DMS53 treated with DMSO at 0.1 percent for 48 hours (cell line): ENCODE results near the gene CHCHD4.

ENCODE experiments used
- DNase-seq: peaks from one replicate; lab custom pipeline; 2025; ENCODE audit not compliant: unreplicated experiment; lab: John Stamatoyannopoulos, UW

The CHCHD4 gene

GRCh38 chr3:14124615-14125192, at the start of gene CHCHD4, which contains the start of gene TMEM43:
TSS of gene CHCHD4 (minus strand) at chr3:14124870. CDS start at chr3:14124676, 194 bp downstream.
TSS of gene TMEM43 (plus strand) at chr3:14125052. CDS start at chr3:14125194, 142 bp downstream.
- DNase-seq: peak; percentile 85

DNA sequence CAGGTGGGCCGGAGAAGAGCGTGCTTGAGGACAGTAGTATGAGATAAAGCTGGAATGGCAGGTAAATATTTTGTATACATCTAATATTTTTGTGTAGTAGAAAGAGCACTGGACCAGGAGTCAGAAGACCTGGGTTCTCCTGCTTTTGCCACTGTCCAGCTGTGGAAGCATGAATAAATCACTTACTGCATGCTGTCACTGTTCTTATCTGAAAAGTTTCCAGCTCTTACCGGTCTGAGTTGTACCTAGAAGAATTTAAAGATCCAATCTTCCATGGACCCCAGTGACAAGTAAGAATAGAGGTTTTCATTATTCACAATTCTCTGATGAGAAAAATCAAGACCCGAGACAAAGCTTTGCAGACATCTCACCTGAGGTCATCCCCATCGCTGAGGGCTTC, 47.8 kb upstream of the CHCHD4 start:
- DNase-seq: no peak

DNA sequence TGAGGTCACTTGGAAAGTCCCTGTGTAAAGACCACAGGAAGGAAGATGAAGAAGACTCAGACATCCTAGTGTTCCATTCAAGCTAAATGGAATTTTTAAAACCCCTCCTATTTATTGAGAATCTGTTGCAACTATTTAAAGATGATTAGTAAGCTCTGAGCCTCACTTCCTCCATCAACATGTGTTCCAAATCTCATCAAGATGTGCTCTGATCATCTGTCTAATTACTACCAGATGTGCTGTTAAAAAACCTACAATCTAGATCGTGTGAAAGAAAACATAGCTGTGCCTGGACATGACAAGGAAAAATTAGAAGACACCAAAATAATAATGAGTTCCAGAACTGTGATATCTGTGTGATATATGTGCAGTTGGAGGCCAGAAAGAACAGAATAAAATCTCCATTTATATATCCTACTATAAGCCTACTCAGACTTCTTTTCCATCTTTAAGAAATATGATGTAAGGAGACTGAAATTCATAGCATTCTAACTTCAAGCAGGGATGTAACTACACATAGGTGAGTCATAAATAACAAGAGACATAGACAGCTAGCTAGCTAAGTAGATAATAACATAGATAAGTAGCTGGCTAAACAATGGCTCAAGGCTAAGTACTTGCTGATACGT, 46.0 kb upstream of the CHCHD4 start:
- DNase-seq: no peak

DNA sequence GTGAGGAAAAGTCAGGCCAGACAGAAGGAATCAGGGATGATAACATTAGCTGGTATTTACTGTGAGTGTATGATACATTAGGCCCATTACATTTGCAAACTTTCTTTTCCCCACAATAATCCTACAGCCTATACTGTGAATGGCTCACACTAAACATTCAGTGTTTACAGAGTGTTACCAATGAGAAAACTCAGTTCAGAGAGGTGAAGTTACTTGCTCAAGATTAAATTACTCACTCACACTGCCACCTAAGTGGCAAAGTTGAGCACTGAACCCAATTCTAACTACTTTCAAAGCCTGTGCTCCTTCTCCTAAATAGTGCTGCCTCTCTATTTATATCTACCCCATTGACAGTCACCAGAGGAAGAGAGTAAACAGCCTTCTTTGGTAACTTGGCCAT, 45.2 kb upstream of the CHCHD4 start:
- DNase-seq: no peak

DNA sequence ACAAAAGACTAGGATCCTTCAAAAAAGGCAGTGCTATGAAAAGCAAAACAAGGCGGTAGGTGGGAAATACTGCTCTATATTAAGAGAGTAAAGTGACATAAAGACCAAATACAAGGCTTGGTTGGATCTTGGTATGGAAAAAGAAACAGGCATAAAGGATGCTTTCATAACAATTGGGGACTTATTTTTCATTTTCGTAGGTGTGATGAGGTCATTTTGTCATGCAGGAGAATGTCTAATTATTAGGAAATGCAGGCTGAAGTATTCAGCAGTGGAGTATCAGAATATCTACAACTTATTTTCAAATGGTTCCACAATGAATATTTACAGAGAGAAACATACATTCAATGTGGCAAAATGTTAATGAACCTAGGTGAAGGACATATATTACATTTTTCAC, 44.8 kb upstream of the CHCHD4 start:
- no peak for DNase-seq

DNA sequence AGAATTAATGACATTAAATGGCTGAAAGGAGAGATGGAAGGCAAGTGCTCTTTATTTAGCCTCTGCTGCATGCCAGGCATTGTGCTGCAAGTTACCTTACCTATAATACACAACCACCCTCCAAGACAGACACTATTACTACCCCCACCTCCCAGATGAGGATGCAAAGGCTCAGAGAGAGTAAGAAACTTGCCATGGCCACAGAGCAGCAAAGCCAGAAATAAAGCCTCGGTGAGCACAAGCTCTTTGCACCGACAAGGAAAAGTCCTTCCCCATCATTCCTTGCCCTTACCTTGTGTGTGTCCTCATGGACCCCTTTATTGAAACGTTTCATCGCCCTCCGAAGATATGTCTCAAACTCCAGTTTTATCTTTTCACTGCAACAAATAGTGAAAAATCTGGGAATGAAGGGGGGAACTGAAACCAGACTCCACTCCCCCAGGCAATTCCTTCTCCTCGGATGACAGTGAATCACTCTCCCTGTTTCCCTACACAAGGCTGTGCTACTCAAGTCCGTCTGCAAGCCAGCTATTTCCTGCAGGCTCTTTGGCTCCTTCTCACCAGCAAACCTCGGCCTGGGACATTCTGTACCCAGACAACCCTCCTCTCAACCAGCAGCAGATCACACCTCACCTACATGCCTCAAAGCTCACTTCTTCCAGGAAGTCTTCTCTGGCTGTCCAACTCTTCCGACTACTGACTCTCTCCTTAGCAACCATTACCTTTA, 42.4 kb upstream of the CHCHD4 start:
- DNase-seq: no peak

DNA sequence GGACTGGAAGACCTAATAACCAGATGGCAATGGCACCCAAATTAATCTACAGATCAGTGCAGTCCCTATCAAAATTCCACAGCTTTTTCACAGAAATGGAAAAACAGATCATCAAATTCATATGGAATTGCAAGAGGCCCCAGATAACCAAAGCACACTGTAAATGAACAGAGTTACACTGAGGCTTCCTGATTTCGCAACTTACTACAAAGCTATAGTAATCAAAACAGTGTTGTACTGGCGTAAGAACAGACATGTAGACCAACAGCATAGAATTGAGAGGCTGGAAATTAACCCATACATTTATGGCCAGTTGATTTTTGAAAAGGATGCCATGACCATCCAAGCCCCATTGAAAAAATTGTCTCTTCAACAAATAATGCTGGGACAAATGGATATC, 37.5 kb upstream of the CHCHD4 start:
- no peak for DNase-seq

GRCh38 chr3:14161282-14161681, 36.6 kb upstream of the CHCHD4 start:
- DNase-seq: no peak

DNA sequence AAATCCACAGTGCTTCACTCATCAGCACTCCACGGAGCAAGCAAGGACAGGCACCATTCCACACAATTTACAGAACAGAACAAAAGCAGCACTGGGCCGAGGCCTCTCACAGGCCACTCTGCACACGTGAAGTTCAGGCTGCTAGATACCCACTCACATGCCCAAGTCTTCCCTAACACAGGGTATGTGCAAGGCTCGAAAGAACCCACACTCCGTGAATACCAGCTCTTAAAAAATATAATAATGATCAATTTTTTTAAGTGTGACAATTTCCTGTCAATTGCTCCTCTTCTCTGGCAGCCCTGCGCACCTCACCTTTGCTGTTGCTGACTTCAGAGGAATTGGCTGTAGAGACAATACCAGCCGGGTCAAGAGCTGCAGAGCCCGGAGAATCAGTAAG, 34.8 kb upstream of the CHCHD4 start:
- DNase-seq: no peak

DNA sequence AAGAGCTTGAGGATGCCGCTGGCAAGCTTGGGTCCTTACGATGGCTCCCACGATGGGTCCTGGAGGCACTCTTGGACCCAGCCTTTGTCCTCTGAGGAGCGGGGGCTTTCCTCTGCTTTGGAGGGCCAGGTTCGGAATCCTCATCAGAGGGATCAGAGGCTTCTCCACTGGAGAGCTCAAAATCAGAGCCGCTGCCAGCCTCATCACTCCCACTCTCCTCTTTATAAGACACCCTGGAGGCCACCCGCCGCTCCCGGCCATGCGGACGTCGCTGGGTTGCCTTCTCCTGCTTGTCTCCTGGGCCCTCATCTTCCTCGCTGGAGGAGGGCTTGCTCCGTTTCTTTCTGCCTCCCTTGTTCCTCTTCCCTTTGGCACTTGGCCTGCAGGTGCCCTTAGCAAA, 33.7 kb upstream of the CHCHD4 start:
- DNase-seq: no peak

- no peak for DNase-seq
Observed at GRCh38 chr3:14157951-14158350, 33.3 kb upstream of the CHCHD4 start.

DNA sequence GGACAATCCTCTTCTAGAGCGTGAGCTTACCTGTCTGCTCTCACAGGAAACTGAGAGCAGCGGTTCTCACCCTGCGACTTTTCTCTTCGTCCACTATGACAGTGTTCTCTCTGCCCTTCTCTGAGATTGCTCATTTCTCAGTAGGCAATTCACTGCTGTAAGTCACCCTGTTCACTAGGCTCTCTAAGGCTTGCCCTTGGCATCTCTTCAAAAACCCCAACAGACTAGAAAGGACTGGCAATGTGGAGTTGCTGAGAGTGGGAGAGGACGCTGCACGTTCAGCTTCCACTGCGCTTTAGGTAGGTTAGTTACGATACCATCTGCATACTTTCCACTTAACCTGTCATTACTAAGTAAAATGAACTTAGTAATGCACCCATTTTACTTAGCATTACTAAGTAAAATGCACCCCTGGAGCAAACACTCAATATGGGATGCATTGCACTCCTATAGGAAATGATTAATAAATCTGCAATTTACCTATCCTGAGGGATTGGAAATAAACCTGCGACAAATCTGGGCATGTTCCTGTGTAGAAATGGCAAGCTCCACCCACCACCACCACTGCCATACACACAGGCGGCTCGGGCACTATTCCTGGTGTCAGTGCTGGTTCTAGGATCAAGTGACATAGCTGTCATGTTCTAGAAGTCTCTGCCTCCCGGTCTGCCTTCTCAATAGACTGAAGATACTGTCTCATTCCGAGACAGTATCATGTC, 32.3 kb upstream of the CHCHD4 start:
- no peak for DNase-seq

DNA sequence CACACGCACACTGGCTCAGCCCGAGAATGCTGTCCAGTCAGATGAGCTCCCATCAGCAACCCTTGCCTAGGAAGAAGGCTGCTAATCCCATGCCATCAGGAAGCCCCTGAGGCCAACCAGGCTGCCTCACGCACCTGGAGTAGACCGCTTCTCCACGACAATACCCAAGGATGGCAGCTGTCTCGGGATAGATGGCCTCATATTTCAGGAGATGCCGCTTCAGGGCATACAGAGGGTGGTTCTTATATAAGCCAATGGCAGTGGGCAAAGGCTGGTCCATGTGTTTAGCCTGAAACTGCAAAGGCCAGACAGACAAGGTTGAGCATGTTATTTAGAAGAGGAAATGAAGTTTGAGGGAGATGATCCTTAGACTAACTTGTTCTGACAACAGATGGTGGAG, 31.5 kb upstream of the CHCHD4 start:
- DNase-seq: no peak

DNA sequence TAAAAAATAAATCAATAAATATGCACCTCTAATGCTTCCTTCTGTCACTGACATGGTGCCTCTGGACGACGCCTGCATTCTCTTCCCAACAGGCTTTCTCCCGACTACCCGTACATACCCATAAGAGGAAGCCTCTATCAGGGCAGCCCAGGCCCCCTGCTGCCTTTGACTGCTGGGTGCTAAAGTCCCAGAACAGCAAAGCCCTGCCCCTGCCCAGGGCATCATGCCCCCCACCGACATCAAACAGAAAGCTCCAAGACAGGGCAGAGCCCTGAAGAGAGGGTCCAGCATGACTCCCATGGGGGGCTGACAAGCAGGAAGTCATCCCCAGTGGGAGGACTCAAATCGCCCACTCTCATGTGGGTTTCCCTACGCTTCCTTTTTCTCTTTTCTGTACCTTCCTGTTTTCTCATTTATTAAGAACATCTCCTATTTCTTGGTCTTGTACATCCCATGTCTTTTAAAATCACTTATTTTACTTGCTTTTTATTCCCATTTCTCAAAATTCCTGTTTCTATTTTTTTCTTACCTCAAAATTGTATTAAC, 30.3 kb upstream of the CHCHD4 start:
- DNase-seq: no peak

GRCh38 chr3:14154276-14154675, 29.6 kb upstream of the CHCHD4 start:
- no peak for DNase-seq

GRCh38 chr3:14153663-14154062, 29.0 kb upstream of the CHCHD4 start:
- no peak for DNase-seq

GRCh38 chr3:14152963-14153355, 28.3 kb upstream of the CHCHD4 start:
- DNase-seq: no peak

- no peak for DNase-seq
Observed at GRCh38 chr3:14152233-14152962, 27.7 kb upstream of the CHCHD4 start.

GRCh38 chr3:14151471-14152083, 26.9 kb upstream of the CHCHD4 start:
- no peak for DNase-seq

DNA sequence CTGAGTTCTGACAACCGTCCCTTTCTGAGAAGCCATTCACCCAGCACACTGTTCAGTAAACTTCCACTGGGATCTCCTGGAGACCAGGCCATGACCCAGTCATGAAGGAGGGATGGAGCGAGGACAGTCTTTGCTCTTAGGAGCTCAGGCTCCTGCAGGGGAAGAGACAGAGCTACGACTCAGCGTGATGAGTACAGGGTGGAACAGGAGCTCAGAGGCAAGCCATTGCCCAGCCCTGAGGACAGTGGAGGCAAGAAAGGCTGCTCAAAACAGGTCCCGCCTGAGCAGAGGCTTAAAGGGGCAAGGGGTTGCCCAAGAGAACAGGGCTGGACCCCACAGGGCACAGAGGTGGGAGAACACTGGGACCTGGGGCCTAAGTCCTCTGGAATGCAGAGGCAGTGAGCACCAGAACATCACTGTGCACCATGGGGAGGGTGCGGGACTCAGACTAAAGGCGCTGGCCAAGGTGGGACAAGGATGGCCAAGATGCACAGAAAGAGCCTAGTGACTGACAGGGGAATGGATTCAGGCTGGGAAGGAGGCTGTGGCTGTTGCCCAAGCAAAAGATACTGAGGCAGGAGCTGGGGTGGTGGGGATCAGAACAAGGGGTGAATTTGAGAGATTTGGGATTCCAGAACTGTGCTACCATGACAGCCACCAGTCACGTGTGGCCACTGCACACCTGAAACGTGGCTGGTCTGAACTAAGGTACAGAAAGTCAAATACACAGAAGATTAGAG, 26.0 kb upstream of the CHCHD4 start:
- no peak for DNase-seq
